ENCODE measurements around the gene SPATA31C2. TPM values are rescaled to one million over a fixed set of nuclear protein-coding genes. Genes with fewer than 3 reads are reported as not detected.

Gene SPATA31C2
- total and polyA plus RNA-seq, 10 of the 15 experiments (the other 5 are each of a cell fraction or from before 2014, with no cell fraction given) = not detected

GRCh38 chr9:88092797-88093331 lies 45.4 kb downstream of the SPATA31C2 start (continued):
- TF ChIP-seq KLF5 (IDR thresholded peaks at IDR 0.05; ENCODE audit: partially characterized antibody) (no peak), ZNF384 (IDR thresholded peaks at IDR 0.05; ENCODE audit: borderline replicate concordance, low read depth, low read length) (no peak), ZBED1 (IDR thresholded peaks at IDR 0.05; ENCODE audit: borderline replicate concordance) (no peak), NR2F1 (conservative IDR thresholded peaks at IDR 0.05) (no peak), STAT1 (conservative IDR thresholded peaks at IDR 0.05) (no peak), YY1 (IDR thresholded peaks at IDR 0.05; ENCODE audit: low read depth, low read length) (no peak), BCL11A (IDR thresholded peaks at IDR 0.05; ENCODE audit: low read depth, low read length) (no peak)
- TF ChIP-seq, protein P1, sequence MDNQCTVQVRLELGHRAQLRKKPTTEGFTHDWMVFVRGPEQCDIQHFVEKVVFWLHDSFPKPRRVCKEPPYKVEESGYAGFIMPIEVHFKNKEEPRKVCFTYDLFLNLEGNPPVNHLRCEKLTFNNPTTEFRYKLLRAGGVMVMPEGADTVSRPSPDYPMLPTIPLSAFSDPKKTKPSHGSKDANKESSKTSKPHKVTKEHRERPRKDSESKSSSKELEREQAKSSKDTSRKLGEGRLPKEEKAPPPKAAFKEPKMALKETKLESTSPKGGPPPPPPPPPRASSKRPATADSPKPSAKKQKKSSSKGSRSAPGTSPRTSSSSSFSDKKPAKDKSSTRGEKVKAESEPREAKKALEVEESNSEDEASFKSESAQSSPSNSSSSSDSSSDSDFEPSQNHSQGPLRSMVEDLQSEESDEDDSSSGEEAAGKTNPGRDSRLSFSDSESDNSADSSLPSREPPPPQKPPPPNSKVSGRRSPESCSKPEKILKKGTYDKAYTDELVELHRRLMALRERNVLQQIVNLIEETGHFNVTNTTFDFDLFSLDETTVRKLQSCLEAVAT (IDR thresholded peaks at IDR 0.05) = no peak
- TF ChIP-seq, protein P2, sequence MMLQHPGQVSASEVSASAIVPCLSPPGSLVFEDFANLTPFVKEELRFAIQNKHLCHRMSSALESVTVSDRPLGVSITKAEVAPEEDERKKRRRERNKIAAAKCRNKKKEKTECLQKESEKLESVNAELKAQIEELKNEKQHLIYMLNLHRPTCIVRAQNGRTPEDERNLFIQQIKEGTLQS (IDR thresholded peaks at IDR 0.05; ENCODE audit: borderline replicate concordance, extremely low read depth, low read depth, low read length) = no peak
- TF ChIP-seq, protein P3, sequence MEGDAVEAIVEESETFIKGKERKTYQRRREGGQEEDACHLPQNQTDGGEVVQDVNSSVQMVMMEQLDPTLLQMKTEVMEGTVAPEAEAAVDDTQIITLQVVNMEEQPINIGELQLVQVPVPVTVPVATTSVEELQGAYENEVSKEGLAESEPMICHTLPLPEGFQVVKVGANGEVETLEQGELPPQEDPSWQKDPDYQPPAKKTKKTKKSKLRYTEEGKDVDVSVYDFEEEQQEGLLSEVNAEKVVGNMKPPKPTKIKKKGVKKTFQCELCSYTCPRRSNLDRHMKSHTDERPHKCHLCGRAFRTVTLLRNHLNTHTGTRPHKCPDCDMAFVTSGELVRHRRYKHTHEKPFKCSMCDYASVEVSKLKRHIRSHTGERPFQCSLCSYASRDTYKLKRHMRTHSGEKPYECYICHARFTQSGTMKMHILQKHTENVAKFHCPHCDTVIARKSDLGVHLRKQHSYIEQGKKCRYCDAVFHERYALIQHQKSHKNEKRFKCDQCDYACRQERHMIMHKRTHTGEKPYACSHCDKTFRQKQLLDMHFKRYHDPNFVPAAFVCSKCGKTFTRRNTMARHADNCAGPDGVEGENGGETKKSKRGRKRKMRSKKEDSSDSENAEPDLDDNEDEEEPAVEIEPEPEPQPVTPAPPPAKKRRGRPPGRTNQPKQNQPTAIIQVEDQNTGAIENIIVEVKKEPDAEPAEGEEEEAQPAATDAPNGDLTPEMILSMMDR (IDR thresholded peaks at IDR 0.05 in 2 of 3, conservative IDR thresholded peaks at IDR 0.05 in 1 of 3; ENCODE audit: control insufficient read depth in 2 of 3, extremely low read depth in 1 of 3, insufficient read depth in 1 of 3, low read depth in 3 of 3, low read length in 3 of 3) = no peak
- TF ChIP-seq, protein P4, sequence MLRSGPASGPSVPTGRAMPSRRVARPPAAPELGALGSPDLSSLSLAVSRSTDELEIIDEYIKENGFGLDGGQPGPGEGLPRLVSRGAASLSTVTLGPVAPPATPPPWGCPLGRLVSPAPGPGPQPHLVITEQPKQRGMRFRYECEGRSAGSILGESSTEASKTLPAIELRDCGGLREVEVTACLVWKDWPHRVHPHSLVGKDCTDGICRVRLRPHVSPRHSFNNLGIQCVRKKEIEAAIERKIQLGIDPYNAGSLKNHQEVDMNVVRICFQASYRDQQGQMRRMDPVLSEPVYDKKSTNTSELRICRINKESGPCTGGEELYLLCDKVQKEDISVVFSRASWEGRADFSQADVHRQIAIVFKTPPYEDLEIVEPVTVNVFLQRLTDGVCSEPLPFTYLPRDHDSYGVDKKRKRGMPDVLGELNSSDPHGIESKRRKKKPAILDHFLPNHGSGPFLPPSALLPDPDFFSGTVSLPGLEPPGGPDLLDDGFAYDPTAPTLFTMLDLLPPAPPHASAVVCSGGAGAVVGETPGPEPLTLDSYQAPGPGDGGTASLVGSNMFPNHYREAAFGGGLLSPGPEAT (IDR thresholded peaks at IDR 0.05; ENCODE audit: low read depth) = no peak

Measured in GM12878 (cell line).